IMR-90 (cell line): Measurements from ENCODE around the gene CALD1. TPM values are rescaled to one million over a fixed set of nuclear protein-coding genes. Genes with fewer than 3 reads are reported as not detected.

Experiments used
- CHD1 ChIP-seq: IDR thresholded peaks from 2 replicates; pipeline ENCODE4 v1.6.1; 2012; ENCODE audit warnings: low read depth, low read length, improper control_type of control experiment
- ELK1 ChIP-seq: fragments of 150-350 bp; IDR thresholded peaks from 2 replicates; pipeline ENCODE4 v1.6.1; 2016; ENCODE audit warnings: low read depth, mild to moderate bottlenecking, low read length, moderate library complexity, borderline replicate concordance
- FOS ChIP-seq: fragments of 150-350 bp; IDR thresholded peaks from 2 replicates; pipeline ENCODE4 v1.6.1; 2016; ENCODE audit warnings: low read depth, low read length
- MAFK ChIP-seq: IDR thresholded peaks from 2 replicates; pipeline ENCODE4 v1.6.1; 2012; ENCODE audit warnings: low read depth, low read length, improper control_type of control experiment
- polyA plus RNA-seq, 3 experiments: library from polyadenylated mRNA; depleted of rRNA; stranded (reverse); fragments of >200 nt; gene quantifications; 2 replicates each; pipeline ENCODE4 v1.2.3, GENCODE V29; 2012; ENCODE audit warnings: low replicate concordance in 1 of 3
- total RNA-seq: library from RNA; depleted of rRNA; stranded (reverse); fragments of >200 nt; gene quantifications from 2 replicates; pipeline ENCODE4 v1.2.3, GENCODE V29; 2012

CALD1 gene
- total and polyA plus RNA-seq, 2 of the 4 experiments (the other 2 are of a cell fraction) = 375 to 487 TPM

- TF ChIP-seq ELK1 (no peak), FOS (no peak), MAFK (no peak), CHD1 (no peak)
Measured at GRCh38 chr7:134747326-134747725, 32.1 kb upstream of the CALD1 start (continued).
